Measurements from ENCODE around the gene PTGDR2. TPM values are rescaled to one million over a fixed set of nuclear protein-coding genes. Genes with fewer than 3 reads are reported as not detected.

PTGDR2 gene
- total RNA-seq, 1 donor from 2014 or later: 3.0 TPM

DNA sequence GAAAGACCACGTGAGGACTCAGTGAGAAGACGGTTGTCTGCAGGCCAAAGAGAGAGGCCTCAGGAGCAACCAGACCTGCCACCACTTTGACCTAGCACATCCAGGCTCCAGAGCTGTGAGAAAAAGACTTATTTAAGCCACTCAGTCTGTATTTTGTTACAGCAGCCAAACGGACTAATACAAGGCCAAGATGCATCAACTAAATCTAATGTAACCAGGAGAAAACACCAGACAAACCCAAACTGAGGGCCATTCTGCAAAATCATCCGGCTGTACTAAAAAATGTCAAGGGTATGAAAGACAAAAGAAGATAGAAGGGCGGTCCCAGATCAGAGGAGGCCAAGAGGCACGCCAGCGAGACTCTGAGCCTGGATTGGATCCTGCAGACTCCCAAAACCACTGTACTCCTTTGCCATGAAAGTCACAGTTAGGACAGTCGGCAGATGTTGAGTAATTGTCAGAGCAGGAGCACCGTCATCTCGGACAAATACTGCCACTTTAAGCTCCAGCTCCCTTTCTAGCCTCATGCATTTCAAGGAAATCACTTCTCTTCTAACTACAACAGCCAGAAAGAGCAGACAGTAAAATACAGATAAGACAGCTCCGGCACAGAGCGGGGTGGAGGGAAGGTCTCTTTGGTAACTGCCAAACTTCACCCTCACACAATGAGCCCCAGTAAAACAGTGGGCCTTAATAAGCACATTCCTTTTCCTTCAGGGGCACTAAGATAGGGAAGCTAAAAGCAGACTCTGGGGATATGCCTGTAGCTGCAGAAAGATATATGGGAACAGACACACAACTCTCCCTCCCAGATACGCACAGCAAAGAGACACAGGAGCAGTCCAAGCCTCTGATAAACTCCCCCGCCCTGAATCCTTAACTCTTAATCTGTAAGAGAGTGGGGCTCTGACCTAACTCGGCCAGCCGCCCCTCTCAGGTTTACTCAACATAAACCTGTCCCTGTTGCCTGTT, 8.1 kb upstream of the PTGDR2 start:
- ATAC-seq (ENCODE audit: poor library complexity): no peak
- no peak for DNase-seq
- intact Hi-C loops (cut with DNase I): no loop called here

DNA sequence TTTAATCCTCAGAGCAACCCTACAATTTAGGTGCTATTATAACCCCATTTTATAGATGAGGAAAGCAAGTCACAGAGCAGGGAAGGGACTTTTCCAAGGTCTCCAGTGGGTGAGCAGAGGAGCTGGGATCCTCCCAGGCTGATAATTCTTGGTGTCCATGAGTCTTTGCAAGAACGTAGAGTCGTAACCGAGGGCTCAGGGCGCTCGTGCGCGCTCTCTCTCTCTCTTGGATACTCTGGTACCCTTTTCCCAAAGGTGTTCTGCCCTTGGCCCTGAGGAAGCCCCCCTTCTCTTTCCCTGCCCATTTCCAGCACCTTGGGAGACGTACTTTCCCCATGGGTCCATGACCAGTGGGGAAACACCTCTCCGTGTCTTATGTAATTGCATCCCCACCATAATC, 6.4 kb upstream of the PTGDR2 start:
- intact Hi-C loops (cut with DNase I): no loop called here
- DNase-seq: no peak
- ATAC-seq (ENCODE audit: poor library complexity): no peak

DNA sequence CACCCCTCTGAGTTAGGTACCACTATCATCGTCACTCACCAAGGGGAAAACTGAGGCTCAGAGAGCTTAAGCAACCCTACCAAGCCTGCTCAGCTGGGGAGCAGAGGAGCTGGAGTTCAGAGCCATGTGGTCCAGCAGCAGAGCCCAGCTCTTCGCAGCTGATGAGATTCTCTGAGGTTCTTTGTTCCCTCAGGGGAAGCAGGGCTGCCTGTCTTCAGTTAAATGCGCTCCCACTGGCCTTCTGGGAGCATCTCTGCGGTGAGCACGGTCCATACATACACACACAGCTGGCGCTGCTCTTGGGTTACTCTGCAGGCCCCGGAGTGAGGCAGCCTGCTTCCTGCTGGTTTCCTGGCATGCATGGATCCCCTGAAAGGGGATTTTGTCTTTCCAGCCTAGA, 5.2 kb upstream of the PTGDR2 start:
- intact Hi-C loops (cut with DNase I): no loop called here

GRCh38 chr11:60859616-60860250, 4.0 kb upstream of the PTGDR2 start:
- ATAC-seq (ENCODE audit: poor library complexity) (no peak), DNase-seq (no peak)
- intact Hi-C loops (cut with DNase I): no loop called here

More for the DNA sequence above, 5.2 kb upstream of the PTGDR2 start:
- ATAC-seq (ENCODE audit: poor library complexity) (no peak), DNase-seq (no peak)

DNA sequence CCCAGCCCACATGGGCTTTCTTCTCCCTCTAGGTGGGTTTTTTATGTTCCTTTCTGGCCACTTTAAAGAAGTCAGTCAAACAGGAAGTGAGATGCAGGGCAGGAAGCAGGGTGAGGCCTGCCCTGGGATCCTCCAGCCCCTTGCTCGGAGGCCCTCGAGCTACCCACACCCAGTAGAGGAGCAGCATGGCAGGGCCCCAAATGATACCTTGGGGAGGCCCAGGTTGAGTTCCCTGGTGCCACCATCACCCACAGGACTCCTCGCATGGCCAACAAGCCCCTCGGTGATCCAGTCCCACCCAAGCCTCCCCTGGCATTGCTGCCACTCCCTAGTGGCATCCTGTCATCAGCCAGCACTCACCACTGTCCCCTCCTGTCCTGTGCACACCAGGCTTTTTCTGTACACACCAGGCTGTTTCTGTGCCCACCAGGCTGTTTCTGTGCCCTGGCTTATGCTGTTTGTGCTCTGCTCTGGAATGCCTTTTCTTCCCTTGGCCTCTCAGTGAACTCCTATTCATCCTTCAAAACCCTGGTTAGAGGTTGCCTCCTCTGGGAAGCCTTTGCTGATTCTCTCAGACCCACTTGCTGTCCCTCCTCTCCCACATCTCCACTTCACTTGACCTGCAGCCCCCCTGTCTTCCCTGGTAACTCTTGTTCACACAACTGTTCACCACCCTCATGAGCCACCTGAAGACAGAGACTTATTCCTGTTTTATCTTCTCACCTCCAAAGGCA, 3.1 kb upstream of the PTGDR2 start:
- no peak for ATAC-seq (ENCODE audit: poor library complexity)
- no peak for DNase-seq
- intact Hi-C loops (cut with DNase I): no loop called here

DNA sequence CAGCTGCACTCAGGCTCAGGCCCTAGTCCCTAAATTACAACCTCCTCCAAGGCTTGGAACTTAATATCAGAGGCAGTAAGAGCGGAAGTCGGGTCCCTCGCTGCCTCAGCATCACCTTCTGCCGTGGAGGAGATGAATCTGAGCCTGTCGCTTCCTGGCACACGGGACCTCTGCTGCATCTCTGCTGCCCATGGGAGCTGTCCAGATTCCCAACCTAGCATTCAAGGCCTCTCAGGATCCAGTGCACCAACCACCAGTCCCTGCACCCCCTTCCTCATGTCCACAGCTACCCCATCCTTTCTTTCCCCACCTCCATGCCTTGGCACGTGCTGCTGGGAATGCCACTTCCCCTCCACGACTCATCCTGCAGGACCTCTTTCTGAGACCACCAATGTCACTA, 2.5 kb upstream of the PTGDR2 start:
- intact Hi-C loops (cut with DNase I): no loop called here
- DNase-seq: no peak
- no peak for ATAC-seq (ENCODE audit: poor library complexity)

GRCh38 chr11:60857378-60858232, 1.9 kb upstream of the PTGDR2 start:
- intact Hi-C loops (cut with DNase I): no loop called here
- no peak for ATAC-seq (ENCODE audit: poor library complexity)
- no peak for DNase-seq

DNA sequence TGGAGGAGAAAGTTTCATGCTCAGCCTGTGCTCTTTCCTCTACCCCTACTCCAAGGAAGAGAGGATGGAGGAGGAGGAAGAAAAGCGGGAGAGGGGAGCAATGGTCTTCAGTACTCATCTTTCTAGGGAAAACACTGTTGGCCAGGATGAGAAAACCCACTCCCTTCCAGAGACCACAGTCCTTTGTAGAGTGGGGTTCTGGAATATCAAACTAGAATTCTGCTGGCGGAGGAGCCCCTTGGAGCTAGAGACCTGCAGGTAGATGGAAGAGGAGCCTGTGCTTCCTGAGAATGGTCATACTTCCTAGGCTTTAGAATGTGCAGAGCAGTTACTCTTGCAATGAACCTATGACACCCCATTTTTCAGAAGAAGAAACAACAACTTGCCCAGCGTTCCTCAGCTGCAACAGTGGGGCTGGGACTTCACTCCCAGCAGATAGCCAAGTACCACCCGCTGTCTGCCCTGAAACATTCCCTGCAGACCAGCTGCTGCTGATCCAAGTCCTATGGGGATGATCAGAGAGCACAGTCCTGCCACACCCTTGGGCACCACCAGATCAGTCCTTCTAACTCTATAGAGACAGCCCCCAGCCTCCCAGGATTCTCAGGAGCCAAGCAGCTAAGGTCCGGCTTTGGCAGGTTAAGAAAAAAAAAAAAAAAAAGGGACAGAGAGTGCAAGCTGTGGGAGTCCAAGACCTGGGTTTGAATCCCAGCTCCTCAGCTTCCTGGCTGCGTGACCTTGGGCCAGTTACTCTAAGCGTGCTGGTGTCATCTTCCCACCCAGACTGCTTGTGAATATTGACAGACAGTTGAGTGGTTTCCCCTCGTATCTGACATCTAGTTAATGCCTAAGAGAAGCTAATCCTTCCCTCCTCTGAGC, 664 bp downstream of the PTGDR2 start:
- intact Hi-C loops (cut with DNase I): no loop called here
- DNase-seq: no peak
- ATAC-seq (ENCODE audit: poor library complexity): no peak

GRCh38 chr11:60854140-60854846, 1.5 kb downstream of the PTGDR2 start:
- intact Hi-C loops (cut with DNase I): no loop called here
- DNase-seq (no peak), ATAC-seq (ENCODE audit: poor library complexity) (no peak)

GRCh38 chr11:60852982-60853950, 2.5 kb downstream of the PTGDR2 start:
- intact Hi-C loops (cut with DNase I): no loop called here
- DNase-seq: no peak
- ATAC-seq (ENCODE audit: poor library complexity): no peak

DNA sequence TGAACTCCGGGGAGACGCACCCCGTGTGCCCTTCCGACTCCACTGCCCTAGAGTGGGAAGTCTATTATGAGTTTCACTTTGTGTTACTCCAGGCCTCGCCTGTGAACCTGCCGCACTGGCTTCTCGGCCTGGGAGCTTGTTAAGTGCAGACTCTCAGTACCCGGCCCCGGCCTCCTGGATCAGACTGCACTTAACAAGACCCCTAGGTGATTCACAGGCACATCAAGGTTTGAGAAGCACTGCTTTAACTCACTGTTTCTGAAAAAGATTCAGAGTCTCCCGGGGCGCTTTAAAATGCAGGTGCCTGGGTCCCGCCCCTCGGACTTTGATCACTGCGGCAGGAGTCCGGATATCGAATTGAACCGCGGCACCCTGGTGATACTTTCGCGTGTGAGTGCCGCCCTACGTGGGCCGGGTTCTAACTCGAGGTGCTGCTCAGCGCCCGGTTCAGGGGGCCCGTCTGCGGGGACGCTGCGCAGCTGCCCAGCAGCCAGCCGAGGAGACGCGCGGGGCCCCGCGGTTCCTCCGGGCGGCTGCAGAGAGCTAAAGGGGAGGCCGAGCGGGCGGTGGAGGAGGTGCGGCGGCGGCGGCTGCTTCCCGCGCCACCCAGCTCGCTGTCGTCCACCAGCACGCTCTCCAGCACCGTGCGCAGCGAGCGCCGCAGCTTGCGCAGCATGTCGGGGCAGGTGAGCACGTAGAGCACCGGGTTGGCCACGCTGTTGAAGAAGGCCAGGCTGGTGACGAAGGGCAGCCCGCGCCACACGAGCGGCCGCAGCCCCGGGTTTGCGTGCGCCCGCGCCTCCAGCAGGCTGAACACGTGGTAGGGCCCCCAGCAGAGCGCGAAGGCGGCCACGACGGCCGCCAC, 3.4 kb downstream of the PTGDR2 start:
- DNase-seq (no peak), ATAC-seq (ENCODE audit: poor library complexity) (no peak)
- intact Hi-C loops (cut with DNase I): no loop called here

GRCh38 chr11:60851327-60852104, 4.2 kb downstream of the PTGDR2 start:
- ATAC-seq (ENCODE audit: poor library complexity): no peak
- intact Hi-C loops (cut with DNase I): no loop called here
- DNase-seq: no peak

DNA sequence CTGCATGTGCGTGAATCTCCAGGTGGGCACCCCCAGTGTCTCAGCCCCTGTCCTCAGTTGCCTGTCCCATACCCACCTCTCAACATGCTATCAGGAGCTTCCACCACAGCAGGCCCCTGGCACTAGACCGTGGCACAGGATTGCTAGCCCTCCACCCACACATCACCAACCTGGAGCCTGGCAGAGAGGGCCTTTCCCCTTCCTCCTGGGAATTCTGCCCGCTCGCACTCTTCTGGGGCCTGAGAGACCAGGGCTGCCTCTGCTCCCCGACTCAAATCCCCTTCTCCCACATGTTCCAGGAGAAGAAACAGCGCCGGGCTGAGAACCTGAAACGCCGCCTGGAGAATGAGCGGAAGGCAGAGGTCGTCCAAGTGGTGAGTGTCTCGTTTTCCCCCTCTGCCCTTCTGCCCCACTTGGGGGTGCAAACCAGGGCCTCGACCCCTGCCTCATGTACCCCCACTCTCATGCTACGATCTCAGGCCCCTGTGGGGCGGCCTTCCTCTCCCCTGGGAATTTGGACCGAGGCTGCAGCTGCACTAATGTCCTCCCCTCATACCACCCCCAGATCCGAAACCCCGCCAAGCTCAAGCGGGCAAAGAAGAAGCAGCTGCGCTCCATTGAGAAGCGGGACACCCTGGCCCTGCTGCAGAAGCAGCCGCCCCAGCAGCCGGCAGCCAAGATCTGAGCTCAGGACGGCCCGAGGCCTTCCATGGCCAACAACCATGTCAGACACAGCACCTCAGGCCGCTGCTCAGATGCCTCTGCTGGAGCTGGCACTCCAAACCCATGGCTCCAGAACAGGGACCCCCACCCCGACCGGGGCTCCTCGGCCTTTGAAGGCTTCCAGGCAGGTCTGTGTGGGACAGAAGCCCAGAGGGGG, 5.9 kb downstream of the PTGDR2 start:
- DNase-seq: no peak
- no peak for ATAC-seq (ENCODE audit: poor library complexity)
- intact Hi-C loops (cut with DNase I): no loop called here
